DOHH2 (cell line): ENCODE measurements around the gene NCAPD2.

ENCODE experiments used
- CTCF ChIP-seq: fragments of 200-600 bp; sonication (generic); IDR thresholded peaks from one replicate; pipeline ENCODE4 v1.5.1; 2014; ENCODE audit warnings: antibody characterized with exemption, mild to moderate bottlenecking, low read depth, low read length; ENCODE audit not compliant: poor library complexity, severe bottlenecking
- EZH2phosphoT487 ChIP-seq: fragments of 200-600 bp; sonication (generic); IDR thresholded peaks from 2 replicates; pipeline ENCODE4 v1.6.1; 2017; ENCODE audit warnings: borderline replicate concordance, mild to moderate bottlenecking, antibody characterized with exemption, low read length, moderate library complexity, mixed read lengths

- TF ChIP-seq CTCF, result no peak
- no peak for TF ChIP-seq EZH2phosphoT487
Measured at GRCh38 chr12:6550294-6551062, 56.6 kb downstream of the NCAPD2 start.
